HL-60/S4 treated with phorbol 12-myristate 13-acetate at 8.2 ng/mL for 4 days and 3 days (cell line): ENCODE measurements around the gene ISY1.
"Not testable (repeated sequence)": the region's sequence is repeated elsewhere in the genome, so short reads cannot be mapped to it uniquely, and the experiment has no call there.

Experiments
- in situ Hi-C: fragments of 300-500 bp; cut with MboI; formaldehyde crosslinking; loops from 2 replicates; pipeline ENCODE4 v1.15.0; 2022; ENCODE audit warnings: low sequenced_read_pairs

ISY1 gene

GRCh38 chr3:129173206-129173605 lies 12.3 kb upstream of the ISY1 start:
- in situ Hi-C loops, result no loop called here

- in situ Hi-C loops, result no loop called here
These were observed 5.9 kb upstream of the ISY1 start for GRCh38 chr3:129166579-129167332.

- in situ Hi-C loops, result not testable (repeated sequence)
These were observed 4.7 kb upstream of the ISY1 start for GRCh38 chr3:129165594-129165993.

GRCh38 chr3:129164500-129164899 lies 3.6 kb upstream of the ISY1 start:
- in situ Hi-C loops, result no loop called here

- in situ Hi-C loops, result no loop called here
These were observed 2.1 kb upstream of the ISY1 start for GRCh38 chr3:129162729-129163579.

- in situ Hi-C loops, result no loop called here
These were observed 1.0 kb upstream of the ISY1 start for GRCh38 chr3:129161860-129162271.

GRCh38 chr3:129144786-129145185 lies 16.1 kb downstream of the ISY1 start:
- in situ Hi-C loops, result no loop called here

- in situ Hi-C loops, result not testable (repeated sequence)
These were observed 19.9 kb downstream of the ISY1 start for GRCh38 chr3:129141011-129141410.

GRCh38 chr3:129139911-129140310 lies 21.0 kb downstream of the ISY1 start:
- in situ Hi-C loops, result no loop called here

GRCh38 chr3:129136275-129136674 lies 24.6 kb downstream of the ISY1 start:
- in situ Hi-C loops, result not testable (repeated sequence)

- in situ Hi-C loops, result no loop called here
These were observed 28.6 kb downstream of the ISY1 start for GRCh38 chr3:129132097-129132866.

GRCh38 chr3:129131465-129132088 lies 29.3 kb downstream of the ISY1 start:
- in situ Hi-C loops, result no loop called here

GRCh38 chr3:129130291-129130813 lies 30.5 kb downstream of the ISY1 start:
- in situ Hi-C loops, result no loop called here

- in situ Hi-C loops, result no loop called here
These were observed 32.3 kb downstream of the ISY1 start for GRCh38 chr3:129128357-129129155.

- in situ Hi-C loops, result no loop called here
These were observed 34.1 kb downstream of the ISY1 start for GRCh38 chr3:129126726-129127280.

GRCh38 chr3:129123314-129124060 lies 37.4 kb downstream of the ISY1 start:
- in situ Hi-C loops, result no loop called here

- in situ Hi-C loops, result no loop called here
These were observed 38.4 kb downstream of the ISY1 start for GRCh38 chr3:129122412-129123011.

- in situ Hi-C loops, result no loop called here
These were observed 39.0 kb downstream of the ISY1 start, which contains the start of gene RAB43 for GRCh38 chr3:129121792-129122411. RAB43 (minus strand) TSS chr3:129121804; CDS start chr3:129121489, 315 bp downstream.
